GM21619 (cell line): ENCODE results near the gene TBP.
"Not testable (repeated sequence)": the region's sequence is repeated elsewhere in the genome, so short reads cannot be mapped to it uniquely, and the experiment has no call there.

Experiments
- ATAC-seq: cut with Tn5 transposase; IDR thresholded peaks from one replicate; pipeline ENCODE4 v1.9.1; 2021; ENCODE audit not compliant: unreplicated experiment

The TBP gene

GRCh38 chr6:170597278-170597677, 43.1 kb downstream of the TBP start:
- no peak for ATAC-seq

DNA sequence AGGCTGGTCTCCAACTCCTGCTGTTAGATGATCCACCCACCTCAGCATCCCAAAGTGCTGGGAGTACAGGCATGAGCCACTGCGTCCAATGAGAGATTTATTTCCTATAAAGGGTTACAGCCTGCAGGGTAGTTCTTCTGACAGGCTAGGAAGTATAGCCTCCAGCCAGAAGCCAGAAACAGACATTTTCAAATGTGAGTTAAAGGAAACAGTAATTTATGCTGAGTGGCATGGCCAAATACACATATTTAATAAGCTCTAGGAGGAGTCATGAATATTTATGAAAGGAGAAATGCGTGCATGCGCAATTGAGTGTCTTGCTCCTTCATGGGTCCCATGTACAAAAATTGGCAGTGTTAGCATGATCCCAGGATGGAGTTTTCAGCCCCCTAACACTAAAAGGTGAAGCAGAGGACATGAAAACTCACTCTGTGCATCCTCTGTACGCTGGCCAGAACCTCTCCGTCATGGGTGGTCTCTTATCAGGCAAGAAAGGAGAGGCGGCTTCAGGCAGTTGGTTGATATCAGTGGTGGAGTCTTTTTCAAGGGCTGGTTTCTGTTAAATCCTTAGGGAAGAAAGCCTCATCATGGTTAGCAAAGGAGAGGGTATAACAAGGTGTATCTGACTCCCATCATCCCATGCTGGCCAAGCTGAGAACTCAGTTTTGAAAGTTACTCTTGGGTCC, 51.5 kb downstream of the TBP start:
- no peak for ATAC-seq

- not testable (repeated sequence) for ATAC-seq
These were observed 55.1 kb downstream of the TBP start for GRCh38 chr6:170609225-170609624.

GRCh38 chr6:170612256-170612804, 58.2 kb downstream of the TBP start:
- peak; percentile 89 for ATAC-seq

DNA sequence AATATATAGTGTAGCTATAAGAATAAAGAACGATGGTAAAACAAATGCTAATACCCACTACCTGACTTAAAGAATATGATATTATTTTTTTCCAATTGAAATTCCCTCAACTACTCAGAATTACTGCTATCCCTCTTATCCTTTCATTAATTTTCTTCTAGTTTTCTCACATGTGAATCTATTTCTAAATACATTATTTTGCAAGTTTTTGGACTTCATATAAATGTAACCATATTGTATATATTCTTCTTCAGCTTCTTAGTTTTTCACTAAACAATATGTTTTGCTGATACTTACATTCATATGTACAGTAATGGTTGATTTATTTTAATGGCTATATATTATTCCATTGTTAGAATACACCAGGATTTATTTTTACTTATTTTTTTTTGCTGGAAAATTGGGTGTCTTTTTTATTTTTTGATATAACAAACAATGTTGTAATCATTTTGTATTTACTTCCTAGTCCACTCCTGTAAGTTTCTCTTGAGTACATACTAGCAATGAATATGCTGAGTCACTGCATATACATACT, 61.9 kb downstream of the TBP start:
- ATAC-seq, result not testable (repeated sequence)
